SU-DHL-6 (cell line): ENCODE measurements around the gene RADIL.

Experiments used
- H2AFZ ChIP-seq: fragments of 200-600 bp; sonication (generic); 2 replicates; pipeline ENCODE4 v1.6.1; 2014; ENCODE audit warnings: low read depth, mild to moderate bottlenecking, moderate library complexity, mixed read lengths, antibody characterized with exemption, low read length; ENCODE audit not compliant: severe bottlenecking
- H3F3A ChIP-seq: fragments of 200-600 bp; shearing (Covaris generic); 2 replicates; pipeline ENCODE4 v1.6.0; 2016; ENCODE audit warnings: antibody characterized with exemption, mild to moderate bottlenecking; ENCODE audit not compliant: insufficient read depth
- H3K27ac ChIP-seq: fragments of 200-600 bp; sonication (generic); 2 replicates; pipeline ENCODE4 v1.5.1; 2016; ENCODE audit warnings: low read depth, mild to moderate bottlenecking, low read length, moderate library complexity, mixed read lengths
- H3K27me3 ChIP-seq: fragments of 200-600 bp; sonication (generic), shearing (Covaris generic); 2 replicates; pipeline ENCODE4 v1.6.0; 2014; ENCODE audit warnings: mild to moderate bottlenecking, low read length
- H3K36me3 ChIP-seq: fragments of 200-600 bp; sonication (generic); 2 replicates; pipeline ENCODE4 v1.6.1; 2014; ENCODE audit warnings: mild to moderate bottlenecking, low read length, mixed read lengths
- H3K4me2 ChIP-seq: fragments of 300-600, 200-600 bp; shearing (Covaris generic), sonication (generic); 2 replicates; pipeline ENCODE4 v1.6.0; 2014; ENCODE audit warnings: low read length, low read depth, mild to moderate bottlenecking; ENCODE audit not compliant: poor library complexity, severe bottlenecking
- H3K4me3 ChIP-seq: fragments of 200-600 bp; sonication (generic); 2 replicates; pipeline ENCODE4 v1.5.1; 2014; ENCODE audit warnings: antibody characterized with exemption, low read length, mild to moderate bottlenecking, mixed read lengths; ENCODE audit not compliant: insufficient read depth, poor library complexity, severe bottlenecking
- H3K79me2 ChIP-seq: fragments of 200-600 bp; sonication (generic); 2 replicates; pipeline ENCODE4 v1.6.1; 2014; ENCODE audit warnings: mild to moderate bottlenecking, low read length, moderate library complexity; ENCODE audit not compliant: insufficient read depth
- H3K9ac ChIP-seq: fragments of 200-600 bp; sonication (generic); 2 replicates; pipeline ENCODE4 v1.7.0; 2014; ENCODE audit warnings: mild to moderate bottlenecking, low read length
- H3K9me2 ChIP-seq: fragments of 200-600 bp; sonication (generic); replicated peaks from 2 replicates; pipeline ENCODE4 v1.6.1; 2014; ENCODE audit warnings: low read length; ENCODE audit not compliant: insufficient read depth
- H3K9me3 ChIP-seq: fragments of 200-600 bp; sonication (generic); 2 replicates; pipeline ENCODE4 v1.6.1; 2014; ENCODE audit warnings: low read length, mixed read lengths; ENCODE audit not compliant: insufficient read depth
- H4K20me1 ChIP-seq: fragments of 200-600 bp; sonication (generic); 2 replicates; pipeline ENCODE4 v1.6.1; 2014; ENCODE audit warnings: low read depth, mild to moderate bottlenecking, antibody characterized with exemption, low read length, moderate library complexity, mixed read lengths
- CTCF ChIP-seq: fragments of 200-600 bp; sonication (generic); IDR thresholded peaks from one replicate; pipeline ENCODE4 v1.5.1; 2017; ENCODE audit warnings: antibody characterized with exemption, mild to moderate bottlenecking, low read length, moderate library complexity; ENCODE audit not compliant: insufficient read depth, poor library complexity, severe bottlenecking
- EZH2phosphoT487 ChIP-seq: fragments of 200-600 bp; sonication (generic), shearing (Covaris generic); conservative IDR thresholded peaks from 2 replicates; pipeline ENCODE4 v1.6.1; 2018; ENCODE audit warnings: mild to moderate bottlenecking, antibody characterized with exemption, low read length, moderate library complexity, mixed read lengths

RADIL gene

GRCh38 chr7:4762121-4763055 lies 121.1 kb downstream of the RADIL start:
- H3K9me3 ChIP-seq: no peaks in the 10 kb centered on the region
- H3K9me2 ChIP-seq: no peaks in the 10 kb centered on the region
- H4K20me1 ChIP-seq: no peaks in the 10 kb centered on the region
- no peak overlapping the region for H3K27ac ChIP-seq
- no peaks in the 10 kb centered on the region for H3F3A ChIP-seq
- H3K36me3 ChIP-seq: no peaks in the 10 kb centered on the region
- H2AFZ ChIP-seq: no peak overlapping the region
- no peaks in the 10 kb centered on the region for H3K27me3 ChIP-seq
- no peaks in the 10 kb centered on the region for H3K79me2 ChIP-seq
- H3K4me3 ChIP-seq: no peak overlapping the region
- no peak overlapping the region for H3K9ac ChIP-seq
- TF ChIP-seq CTCF (no peak), EZH2phosphoT487 (no peak)
- no peak overlapping the region for H3K4me2 ChIP-seq

- Histone ChIP-seq H3K4me2 (no peak overlapping the region), H3K4me3 (no peak overlapping the region), H4K20me1 (no peaks in the 10 kb centered on the region), H3K9me3 (no peaks in the 10 kb centered on the region), H3K27me3 (no peaks in the 10 kb centered on the region), H3K79me2 (no peaks in the 10 kb centered on the region), H3K36me3 (no peaks in the 10 kb centered on the region), H3F3A (no peaks in the 10 kb centered on the region), H3K9me2 (no peaks in the 10 kb centered on the region), H2AFZ (no peak overlapping the region), H3K9ac (no peak overlapping the region), H3K27ac (no peak overlapping the region)
- TF ChIP-seq CTCF (no peak), EZH2phosphoT487 (no peak)
Measured at GRCh38 chr7:4760952-4761351, 122.6 kb downstream of the RADIL start.

- H3K27ac ChIP-seq: no peak overlapping the region
- no peaks in the 10 kb centered on the region for H3K9me3 ChIP-seq
- H2AFZ ChIP-seq: no peak overlapping the region
- H3K4me2 ChIP-seq: no peak overlapping the region
- no peaks in the 10 kb centered on the region for H3F3A ChIP-seq
- no peaks in the 10 kb centered on the region for H3K79me2 ChIP-seq
- peaks cover 2% of the 10 kb centered on the region for H3K36me3 ChIP-seq
- no peaks in the 10 kb centered on the region for H3K27me3 ChIP-seq
- H4K20me1 ChIP-seq: no peaks in the 10 kb centered on the region
- no peaks in the 10 kb centered on the region for H3K9me2 ChIP-seq
- no peak for TF ChIP-seq CTCF
- TF ChIP-seq EZH2phosphoT487: no peak
- H3K4me3 ChIP-seq: no peak overlapping the region
- no peak overlapping the region for H3K9ac ChIP-seq
Measured at GRCh38 chr7:4759211-4759610, 124.3 kb downstream of the RADIL start.
